PC-3 (cell line): Measurements from ENCODE around the gene ADCY9.

Experiments used
- CTCF ChIP-seq: fragments of 300-600 bp; sonication (generic); conservative IDR thresholded peaks from 2 replicates; pipeline ENCODE4 v1.5.1; 2017; ENCODE audit warnings: antibody characterized with exemption, low read depth, mild to moderate bottlenecking, low read length
- EZH2 ChIP-seq: fragments of 300-600 bp; sonication (generic); IDR thresholded peaks from one replicate; pipeline ENCODE4 v1.6.1; 2017; ENCODE audit warnings: antibody characterized with exemption, mild to moderate bottlenecking, low read length; ENCODE audit not compliant: unreplicated experiment

GRCh38 chr16:4010225-4011158 lies 105.8 kb downstream of the ADCY9 start:
- TF ChIP-seq CTCF (no peak), EZH2 (no peak)
